T-helper 2 cell (primary cell): ENCODE measurements around the gene JMJD4.
"Not testable (repeated sequence)": the region's sequence is repeated elsewhere in the genome, so short reads cannot be mapped to it uniquely, and the experiment has no call there.

Experiments used
- DNase-seq, 5 experiments: peaks; one replicate each; pipeline versions ENCODE4 v3.0.0 to v3.0.0-alpha.2; 2012 to 2022

JMJD4 gene

DNA sequence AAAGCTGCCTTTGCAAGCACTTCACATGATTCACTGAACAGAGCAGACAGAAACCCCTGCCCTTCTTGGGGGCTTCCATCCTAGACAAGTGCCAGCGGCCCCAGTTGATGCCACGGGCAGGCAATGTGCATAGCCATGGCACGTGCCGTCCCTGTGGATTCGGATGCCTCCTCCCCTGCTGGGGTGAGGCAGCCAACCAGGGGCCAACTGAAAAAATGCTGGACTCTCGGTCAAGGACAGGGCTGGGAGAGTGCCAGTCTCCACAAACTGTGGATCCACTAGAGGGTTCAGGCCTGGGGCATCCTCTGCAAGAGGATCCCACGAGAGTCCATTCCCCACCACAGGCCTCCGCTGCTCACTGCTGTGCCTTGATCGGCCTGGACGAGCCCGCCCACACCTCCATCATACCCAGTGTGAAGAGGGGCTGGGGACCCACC lies 3.8 kb downstream of the JMJD4 start:
- DNase-seq: no peak

DNA sequence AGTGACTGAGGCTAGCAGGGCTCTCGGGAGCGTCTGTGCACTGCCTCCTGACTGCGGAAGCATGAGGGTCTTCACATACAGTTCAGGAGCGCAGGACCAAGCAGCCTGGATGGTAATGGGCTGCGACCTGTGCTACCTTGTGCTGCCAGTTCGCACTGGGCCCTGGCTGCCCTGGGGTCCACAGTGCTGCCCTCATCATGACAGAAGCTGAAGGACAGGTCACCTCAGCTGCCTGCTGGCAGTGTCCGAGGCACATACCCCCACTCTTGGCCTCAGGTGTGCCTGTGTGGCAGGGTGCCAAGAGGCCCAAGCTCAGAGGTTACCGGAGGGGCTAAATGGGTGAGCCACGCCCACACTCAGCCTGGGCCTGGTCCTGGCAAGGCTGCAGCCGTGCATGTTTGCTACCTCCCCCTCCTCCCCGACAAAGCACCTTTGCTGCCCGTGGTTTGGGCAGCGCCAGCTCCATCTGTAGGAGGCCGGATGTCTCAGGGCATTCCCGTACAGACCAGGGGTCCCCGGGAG lies 4.4 kb downstream of the JMJD4 start:
- DNase-seq: no peak

DNA sequence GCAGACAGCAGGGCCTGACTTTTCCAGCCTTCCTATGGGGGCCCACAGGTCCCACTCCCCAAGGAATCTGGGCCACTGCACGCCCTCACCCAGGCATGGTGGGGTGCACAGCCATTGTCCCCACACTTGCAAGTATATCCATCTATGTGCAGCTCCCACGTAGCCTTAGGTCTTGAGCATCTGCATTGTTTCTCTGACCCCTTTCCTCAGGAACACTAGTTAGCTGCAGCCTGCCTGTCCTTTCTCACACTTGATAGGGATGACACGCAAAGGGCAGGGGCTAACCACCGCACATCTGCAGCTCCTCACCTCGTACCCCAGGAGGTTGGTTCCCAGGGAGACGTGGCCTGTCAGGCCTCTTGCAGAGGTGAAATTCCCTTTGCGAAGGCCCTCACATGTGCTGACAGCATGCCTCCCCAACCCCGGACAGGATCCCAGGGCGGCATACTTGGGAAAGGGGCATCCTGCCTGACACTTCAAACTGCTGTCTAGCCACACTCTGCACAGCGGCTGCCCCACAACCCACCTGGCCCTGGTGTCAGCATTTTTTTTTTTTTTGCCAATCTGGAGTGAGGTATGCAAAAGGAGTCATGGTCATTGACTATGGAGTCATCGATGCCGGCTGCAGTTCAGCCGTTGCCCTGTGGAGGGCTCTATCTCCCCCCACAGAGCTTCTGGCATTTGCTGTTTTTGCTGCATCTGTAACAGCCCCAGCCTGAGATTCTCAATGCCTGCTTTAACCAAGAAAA lies 5.0 kb downstream of the JMJD4 start:
- peak in 2 of 5 experiments; percentile 31 to 71 for DNase-seq

DNA sequence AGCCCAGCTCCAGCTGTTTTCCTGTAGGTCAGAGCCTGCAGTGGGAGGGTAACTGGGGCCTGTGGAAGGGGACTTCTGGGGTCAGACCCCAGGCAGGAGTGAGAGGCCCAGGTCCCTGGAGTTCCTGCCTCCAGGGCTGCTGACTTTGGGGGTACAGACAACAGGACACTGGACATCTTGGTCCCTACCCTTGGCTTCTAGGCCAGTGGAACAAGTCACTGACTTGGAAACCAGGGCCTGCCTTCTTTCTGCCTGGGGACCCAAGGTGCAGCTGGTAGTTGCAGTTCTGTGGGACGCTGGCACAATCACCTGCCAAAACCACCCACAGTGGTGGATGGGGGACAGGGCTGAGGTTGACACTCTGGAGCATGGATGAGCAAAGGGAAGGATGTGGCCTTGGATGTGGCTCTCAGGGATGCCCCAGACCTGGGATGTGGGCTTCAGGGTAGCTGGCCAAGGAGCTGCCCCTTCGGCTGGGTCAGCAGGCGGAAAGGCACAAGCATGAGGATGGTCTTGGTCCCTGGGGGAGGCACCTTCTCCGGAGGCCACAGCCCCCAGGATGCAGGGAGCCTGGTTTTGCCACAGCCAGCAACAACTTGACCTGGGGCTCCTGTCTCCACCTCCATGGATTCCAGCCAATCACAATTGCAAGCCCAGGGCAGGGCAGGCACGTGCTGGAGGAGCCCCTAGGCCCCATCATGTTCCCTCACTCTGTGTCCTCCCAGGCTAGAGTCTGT lies 5.8 kb downstream of the JMJD4 start:
- peak in 1 of 5 experiments; percentile 27 for DNase-seq

DNA sequence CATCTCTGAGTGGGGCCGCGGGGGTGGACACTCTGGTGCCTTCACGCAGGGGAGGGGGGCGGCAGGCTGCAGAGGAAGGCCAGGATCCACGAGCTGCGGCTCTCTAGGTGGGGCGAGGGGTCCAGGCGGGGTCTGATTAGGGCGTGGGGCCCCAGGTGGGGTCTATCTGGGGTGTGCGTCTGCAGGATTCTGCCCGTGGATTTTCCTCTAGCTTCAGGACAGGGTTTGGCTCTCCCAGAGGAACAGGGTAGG lies 6.3 kb downstream of the JMJD4 start:
- no peak for DNase-seq

DNA sequence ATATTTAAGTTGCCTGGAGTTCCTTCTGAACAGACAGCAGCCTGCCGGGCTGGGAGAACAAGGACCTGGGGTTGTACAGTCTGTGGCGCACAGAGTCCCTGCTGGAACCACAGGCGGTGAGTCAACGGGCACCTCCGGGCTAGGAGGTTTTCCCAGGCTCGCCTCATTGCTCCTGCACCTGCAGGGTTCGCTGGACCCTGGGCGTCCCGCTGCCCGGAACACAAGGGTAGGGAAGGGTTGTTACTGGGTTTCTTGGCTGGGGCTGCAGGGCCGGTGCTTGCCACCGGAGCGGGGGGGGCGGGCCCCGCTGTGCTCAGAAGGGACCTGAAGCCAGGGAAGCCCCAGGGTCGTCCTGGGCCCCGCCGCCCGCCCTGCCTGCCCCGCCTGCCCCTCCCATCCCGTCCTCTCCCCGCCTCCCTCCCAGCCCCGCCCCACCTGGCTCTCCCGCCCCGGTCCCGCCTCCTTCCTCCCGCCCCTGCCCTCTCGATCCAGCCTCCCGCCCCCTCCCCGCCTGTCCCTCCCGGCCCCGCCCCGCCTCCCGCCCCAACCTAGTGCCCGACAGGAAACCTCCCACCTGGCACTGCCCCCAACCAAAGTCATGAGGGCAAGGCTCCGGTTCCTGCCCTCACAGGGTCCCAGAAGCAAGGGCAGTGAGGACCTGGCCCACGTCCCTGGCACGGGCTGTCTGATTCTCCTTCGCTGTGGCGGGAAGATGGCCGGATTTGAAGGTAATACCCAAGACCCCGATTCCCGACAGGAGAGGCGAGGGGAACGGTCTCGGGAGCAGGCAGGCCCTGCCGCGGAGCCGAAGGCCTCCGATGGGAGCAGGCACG lies 6.8 kb downstream of the JMJD4 start:
- DNase-seq: peak in 4 of 5 experiments; percentile 47 to 78 (median 66)

DNA sequence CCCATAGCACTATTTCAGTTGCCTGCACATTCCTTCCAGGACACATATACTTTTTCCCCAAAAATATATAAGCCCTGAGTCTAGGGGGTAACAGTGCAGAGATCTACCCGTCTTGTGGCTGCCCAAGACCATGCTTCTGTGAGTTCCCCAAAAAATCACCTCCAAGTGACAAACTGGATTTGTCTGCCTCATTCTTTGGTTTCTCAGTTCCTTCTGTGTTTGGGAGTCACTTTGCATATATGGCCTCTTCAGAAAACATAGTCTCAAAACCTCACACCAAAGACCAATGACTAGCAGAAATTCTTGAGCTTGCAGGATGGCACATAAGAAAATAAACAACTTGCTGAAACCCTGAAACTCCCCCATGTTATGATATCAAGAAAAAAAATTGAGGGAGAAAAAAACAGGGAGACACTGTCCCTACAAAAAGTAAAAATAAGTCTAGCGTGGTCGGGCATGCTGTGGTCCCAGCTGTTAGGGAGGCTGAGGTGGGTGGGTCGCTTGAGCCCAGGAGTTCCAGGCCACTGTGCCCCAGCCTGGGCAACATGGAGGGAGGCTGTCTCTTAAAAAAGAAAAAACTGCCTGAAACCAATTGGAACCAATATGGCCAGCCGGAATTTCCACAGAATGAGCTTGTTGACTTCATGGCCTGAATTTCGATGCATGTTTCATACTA lies 8.0 kb downstream of the JMJD4 start:
- DNase-seq: no peak

DNA sequence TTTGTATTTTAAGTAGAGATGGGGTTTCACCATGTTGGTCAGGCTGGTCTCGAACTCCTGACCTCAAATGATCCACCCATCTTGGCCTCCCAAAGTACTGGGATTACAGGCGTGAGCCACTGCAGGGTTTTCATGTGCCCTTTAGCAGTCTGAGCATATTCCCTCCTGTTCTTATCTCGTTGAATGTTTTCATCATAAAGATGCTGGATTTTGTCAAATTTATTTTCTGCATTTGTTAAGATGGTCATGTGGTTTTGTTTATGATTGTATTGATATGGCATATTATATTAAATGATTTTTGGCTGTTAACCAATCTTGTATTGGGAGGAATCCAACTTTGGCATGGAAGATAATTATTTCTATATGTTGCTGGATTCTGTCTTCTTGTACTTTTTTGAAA lies 8.8 kb downstream of the JMJD4 start:
- no peak for DNase-seq

DNA sequence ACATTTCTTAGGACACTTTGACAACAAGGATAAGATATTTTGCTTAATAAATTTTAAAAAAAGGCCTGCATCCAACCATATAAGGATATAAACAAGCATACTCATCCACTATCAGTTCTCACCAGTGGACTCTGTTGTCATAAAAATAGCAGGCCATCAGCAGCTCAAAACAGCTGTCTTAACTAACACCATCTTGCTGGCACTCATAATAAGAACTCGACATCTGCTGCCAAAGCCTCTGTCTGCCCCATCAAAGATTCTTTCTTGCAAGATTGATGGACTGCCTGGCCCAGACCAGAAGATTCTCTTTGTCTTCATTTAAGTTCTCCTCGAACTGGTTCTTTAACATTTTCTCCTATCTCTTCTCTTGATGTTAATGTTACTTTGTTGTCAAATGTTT lies 10.1 kb downstream of the JMJD4 start:
- DNase-seq: no peak

DNA sequence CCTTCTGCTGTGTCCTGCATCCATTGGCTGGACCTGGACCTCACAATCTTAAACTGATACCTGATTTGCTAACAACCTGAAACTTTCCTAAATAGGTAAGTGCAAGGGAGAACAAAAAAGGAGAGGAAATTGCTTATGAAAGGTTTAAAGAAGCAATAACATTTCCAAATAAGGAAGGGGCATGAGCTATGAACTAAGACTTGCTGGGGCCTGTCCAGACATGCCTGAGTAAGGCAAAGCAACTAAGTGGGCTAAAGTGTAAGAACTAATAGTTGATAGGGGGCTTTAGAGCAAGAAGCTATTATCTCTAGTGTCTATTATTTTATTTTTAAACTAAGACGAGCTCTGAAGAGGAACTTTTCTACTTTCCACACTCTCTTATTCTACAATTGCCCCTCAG lies 11.6 kb downstream of the JMJD4 start:
- DNase-seq: no peak

DNA sequence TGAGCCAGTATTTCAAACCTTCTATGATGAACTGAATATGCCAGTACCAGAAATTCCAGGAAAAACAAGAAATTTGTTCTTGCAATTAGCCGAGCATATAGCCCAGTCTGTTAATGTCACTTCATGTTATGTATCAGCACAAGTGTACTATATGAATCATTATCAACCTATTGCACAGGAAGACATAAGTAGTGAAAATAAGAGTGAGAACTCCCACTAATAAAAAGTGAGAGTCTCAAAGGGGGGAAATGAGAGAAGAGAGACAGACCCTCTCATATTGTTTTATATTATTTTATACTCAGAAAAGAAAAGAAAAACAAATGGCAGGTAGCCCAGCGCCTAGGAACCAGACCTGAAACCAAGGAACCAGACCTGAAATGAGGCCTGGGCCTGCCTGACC lies 16.2 kb downstream of the JMJD4 start:
- no peak for DNase-seq

DNA sequence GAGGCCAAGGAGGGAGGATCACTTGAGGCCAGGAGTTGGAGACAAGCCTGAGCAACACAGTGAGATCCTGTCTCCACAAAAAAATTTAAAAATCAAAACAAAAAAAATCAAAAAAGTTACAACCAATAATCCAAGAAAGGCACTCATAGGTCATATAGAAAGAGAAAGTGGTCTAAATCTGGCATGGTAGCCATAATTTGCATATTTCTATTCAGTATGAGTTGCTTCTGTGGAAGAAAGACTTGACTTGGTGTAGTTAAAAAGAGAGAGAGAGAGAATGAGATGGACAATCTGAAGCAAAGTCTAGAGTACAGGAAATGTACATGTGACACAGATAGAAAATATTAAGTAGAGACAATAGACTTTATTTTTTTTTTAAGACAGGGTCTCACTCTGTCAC lies 22.5 kb downstream of the JMJD4 start:
- no peak for DNase-seq

DNA sequence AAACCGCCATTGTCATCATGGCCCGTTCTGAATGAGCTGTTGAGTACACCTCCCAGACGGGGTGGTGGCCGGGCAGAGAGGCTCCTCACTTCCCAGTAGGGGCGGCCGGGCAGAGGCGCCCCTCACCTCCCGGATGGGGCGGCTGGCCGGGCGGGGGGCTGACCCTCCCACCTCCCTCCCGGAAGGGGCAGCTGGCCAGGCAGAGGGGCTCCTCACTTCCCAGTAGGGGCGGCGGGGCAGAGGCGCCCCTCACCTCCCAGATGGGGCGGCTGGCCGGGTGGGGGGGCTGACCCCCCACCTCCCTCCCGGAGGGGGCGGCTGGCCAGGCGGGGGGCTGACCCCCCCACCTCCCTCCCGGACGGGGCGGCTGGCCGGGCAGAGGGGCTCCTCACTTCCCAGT lies 24.6 kb downstream of the JMJD4 start:
- not testable (repeated sequence) for DNase-seq

DNA sequence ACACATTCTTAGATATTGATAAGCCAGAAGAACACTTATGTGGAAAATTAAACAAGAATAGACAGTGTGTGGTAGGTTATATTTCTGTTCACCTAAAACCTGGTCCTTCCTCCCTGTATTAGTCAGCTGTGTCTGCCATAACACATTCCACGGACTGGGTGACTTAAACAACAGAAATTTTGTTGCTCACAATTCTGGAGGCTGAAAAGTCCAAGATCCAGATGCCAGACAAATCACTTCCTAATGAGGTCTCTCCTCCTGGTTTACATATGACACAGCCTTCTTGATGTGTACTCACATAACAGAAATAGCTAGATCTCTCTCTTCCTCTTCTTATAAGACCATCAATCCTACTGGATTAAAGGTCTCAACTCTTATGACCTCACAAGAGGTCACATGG lies 25.7 kb downstream of the JMJD4 start:
- no peak for DNase-seq

DNA sequence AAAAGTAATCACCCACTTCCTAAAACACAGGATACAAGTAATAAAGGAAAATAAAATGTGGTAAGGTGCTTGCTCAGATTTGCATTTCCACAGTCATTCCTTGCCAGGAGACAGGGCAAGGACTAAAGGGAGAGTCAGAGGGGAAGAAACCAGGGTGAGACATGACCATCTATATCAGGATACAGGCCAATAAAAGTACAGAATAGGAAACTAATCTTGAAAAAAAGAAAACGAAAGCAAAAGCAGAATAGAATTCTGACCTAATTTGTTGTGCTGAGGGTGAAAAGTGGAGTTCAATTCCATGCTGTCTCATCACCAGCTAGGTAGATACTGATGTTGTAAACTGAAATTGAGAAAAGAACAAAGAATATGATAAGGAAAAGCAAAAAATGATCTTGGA lies 27.3 kb downstream of the JMJD4 start:
- no peak for DNase-seq

DNA sequence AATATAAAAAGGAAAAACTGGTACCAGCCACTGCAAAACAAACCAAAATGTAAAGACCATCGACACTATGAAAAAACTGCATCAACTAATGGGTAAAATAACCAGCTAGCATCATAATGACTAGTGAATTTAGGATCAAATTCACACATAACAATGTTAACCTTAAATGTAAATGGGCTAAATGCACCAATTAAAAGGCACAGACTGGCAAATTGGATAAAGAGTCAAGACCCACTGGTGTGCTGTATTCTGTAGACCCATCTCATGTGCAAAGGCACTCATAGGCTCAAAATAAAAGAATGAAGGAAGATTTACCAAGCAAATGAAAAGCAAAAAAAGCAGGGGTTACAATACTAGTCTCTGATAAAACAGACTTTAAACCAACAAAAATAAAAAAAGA lies 33.5 kb downstream of the JMJD4 start:
- not testable (repeated sequence) for DNase-seq

DNA sequence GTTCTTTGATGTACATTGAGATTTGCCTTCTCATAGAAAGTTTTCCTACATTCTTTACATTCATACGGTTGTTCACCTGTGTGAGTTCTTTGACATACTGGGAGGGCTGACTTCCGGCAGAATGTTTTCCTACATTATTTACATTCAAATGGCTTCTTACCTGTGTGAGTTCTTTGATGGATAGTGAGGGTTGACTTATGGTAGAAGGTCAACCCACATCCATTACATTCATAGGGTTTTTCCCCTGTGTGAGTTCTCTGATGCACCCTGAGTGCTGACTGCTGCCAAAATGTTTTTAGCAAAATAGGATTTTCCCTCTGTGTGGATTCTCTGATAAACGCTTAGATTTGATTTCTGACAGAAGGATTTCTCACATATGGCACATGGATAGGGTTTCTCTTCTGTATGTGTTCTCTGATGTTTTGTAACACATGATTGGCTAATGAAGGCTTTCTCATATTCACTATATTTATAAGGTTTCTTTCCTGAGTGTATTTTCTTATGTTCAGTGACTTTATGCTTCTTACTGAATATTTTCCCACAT lies 37.7 kb downstream of the JMJD4 start:
- no peak for DNase-seq

DNA sequence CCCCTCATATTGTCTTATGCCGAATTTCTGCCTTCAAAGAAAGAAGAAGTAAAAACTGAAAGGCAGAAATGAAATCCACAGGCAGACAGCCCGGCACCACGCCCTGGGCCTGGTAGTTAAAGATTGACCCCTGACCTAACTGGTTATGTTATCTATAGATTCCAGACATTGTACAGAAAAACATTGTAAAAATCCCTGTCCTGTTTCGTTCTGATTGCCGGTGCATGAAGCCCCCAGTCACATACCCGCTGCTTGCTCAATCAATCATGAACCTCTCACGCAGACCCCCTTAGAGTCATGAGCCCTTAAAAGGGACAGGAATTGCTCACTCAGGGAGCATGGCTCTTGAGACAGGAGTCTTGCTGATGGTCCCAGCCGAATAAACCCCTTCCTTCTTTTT lies 49.3 kb downstream of the JMJD4 start:
- no peak for DNase-seq
